H1 (cell line): ENCODE measurements around the gene MBNL1. TPM values are rescaled to one million over a fixed set of nuclear protein-coding genes. Genes with fewer than 3 reads are reported as not detected.

Experiments used
- CTCF ChIA-PET: fragments of 300-600 bp; sonication (Branson Sonifier 250); formaldehyde crosslinking; loops from one replicate; lab custom pipeline; 2021; ENCODE audit not compliant: partially characterized antibody; lab: Charles Lee
- POLR2A ChIA-PET: fragments of 300-600 bp; sonication (Branson Sonifier 250); formaldehyde crosslinking; loops from one replicate; lab custom pipeline; 2021; ENCODE audit warnings: inconsistent platforms; ENCODE audit not compliant: partially characterized antibody; lab: Charles Lee
- DNase-seq, 2 experiments: peaks; one replicate each; pipeline versions ENCODE4 v3.0.0 to v3.0.0-alpha.2; 2010 to 2022; ENCODE audit warnings: low spot score in 2 of 2, low read depth in 1 of 2, mixed read lengths in 1 of 2
- FAIRE-seq: peaks from 2 replicates; lab custom pipeline; 2011; peaks lifted over from hg19 to GRCh38; lab: Jason Lieb, UNC
- H2AFZ ChIP-seq: 2 replicates; pipeline ENCODE4 v1.8.1; 2012; ENCODE audit warnings: low read length, inconsistent platforms
- H2AK5ac ChIP-seq: 2 replicates; pipeline ENCODE4 v1.6.1; 2013; ENCODE audit warnings: low read depth, low read length
- H2BK120ac ChIP-seq: replicated peaks from 2 replicates; pipeline ENCODE3; 2013; ENCODE audit warnings: low read depth, low read length, inconsistent platforms
- H2BK12ac ChIP-seq: 2 replicates; pipeline ENCODE4 v1.6.1; 2013; ENCODE audit warnings: low read depth, low read length
- H2BK15ac ChIP-seq: 2 replicates; pipeline ENCODE4 v1.6.1; 2013; ENCODE audit warnings: low read length
- H2BK20ac ChIP-seq: 2 replicates; pipeline ENCODE4 v1.6.1; 2013; ENCODE audit warnings: low read length
- H2BK5ac ChIP-seq: 2 replicates; pipeline ENCODE4 v1.6.1; 2013; ENCODE audit warnings: low read depth, low read length
- H3K14ac ChIP-seq: 2 replicates; pipeline ENCODE4 v1.6.1; 2013; ENCODE audit warnings: inconsistent platforms; ENCODE audit not compliant: insufficient read length
- H3K18ac ChIP-seq: 2 replicates; pipeline ENCODE4 v1.6.1; 2013; ENCODE audit warnings: low read length; ENCODE audit errors: extremely low read depth
- H3K23ac ChIP-seq: 2 replicates; pipeline ENCODE4 v1.6.1; 2013; ENCODE audit warnings: inconsistent platforms; ENCODE audit not compliant: insufficient read length
- H3K23me2 ChIP-seq: 2 replicates; pipeline ENCODE4 v1.6.1; 2013; ENCODE audit warnings: low read depth, low read length
- H3K27ac ChIP-seq: 2 replicates; pipeline ENCODE4 v1.6.1; 2011; ENCODE audit warnings: low read depth, low read length, inconsistent platforms
- H3K27me3 ChIP-seq, 4 experiments: replicated peaks in 1 of 4; 1 replicate in 1 of 4; 2 replicates in 3 of 4; pipeline versions ENCODE4 v1.6.1 to v1.8.1; 2011 to 2013; ENCODE audit warnings: low read length in 3 of 4, mild to moderate bottlenecking in 3 of 4, inconsistent platforms in 2 of 4, mixed read lengths in 2 of 4, moderate library complexity in 1 of 4; ENCODE audit not compliant: control insufficient read depth in 3 of 4, insufficient read depth in 3 of 4; ENCODE audit errors: extremely low read depth in 1 of 4
- H3K36me3 ChIP-seq, 4 experiments: 2 replicates each; pipeline versions ENCODE4 v1.6.1 to v1.8.1; 2011 to 2013; ENCODE audit warnings: mild to moderate bottlenecking in 4 of 4, low read length in 3 of 4, moderate library complexity in 2 of 4, control low read depth in 1 of 4, inconsistent platforms in 1 of 4; ENCODE audit not compliant: insufficient read depth in 4 of 4, control insufficient read depth in 2 of 4
- H3K4ac ChIP-seq: replicated peaks from 2 replicates; pipeline ENCODE3; 2013; ENCODE audit warnings: low read length, low read depth, mixed read lengths, inconsistent platforms; ENCODE audit not compliant: insufficient read length
- H3K4me1 ChIP-seq, 4 experiments: replicated peaks in 1 of 4; 1 replicate in 1 of 4; 2 replicates in 3 of 4; pipeline versions ENCODE4 v1.6.1 to v1.8.1; 2011 to 2013; ENCODE audit warnings: low read length in 3 of 4, inconsistent platforms in 2 of 4, mixed read lengths in 1 of 4; ENCODE audit not compliant: insufficient read depth in 4 of 4, control insufficient read depth in 3 of 4
- H3K4me2 ChIP-seq, 2 experiments: 2 replicates each; pipeline versions ENCODE4 v1.6.1 to v1.8.1; 2011 to 2013; ENCODE audit warnings: low read depth in 2 of 2, low read length in 2 of 2, control low read depth in 1 of 2, inconsistent platforms in 1 of 2, mild to moderate bottlenecking in 1 of 2; ENCODE audit not compliant: insufficient read depth in 1 of 2
- H3K4me3 ChIP-seq, 4 experiments: fragments of 200-600, 300-600 bp in 1 of 4; sonication (generic), shearing (Covaris generic), sonication (Bioruptor Twin) in 1 of 4; 2 replicates each; pipeline versions ENCODE4 v1.5.1 to v1.8.1; 2011 to 2016; ENCODE audit warnings: low read length in 4 of 4, low read depth in 3 of 4, control low read depth in 2 of 4, inconsistent platforms in 2 of 4, mild to moderate bottlenecking in 2 of 4, mixed read lengths in 1 of 4, moderate library complexity in 1 of 4; ENCODE audit not compliant: insufficient read depth in 2 of 4; ENCODE audit errors: extremely low read depth in 1 of 4
- H3K56ac ChIP-seq: replicated peaks from 2 replicates; pipeline ENCODE3; 2013; ENCODE audit warnings: low read depth, mild to moderate bottlenecking, mixed read lengths, low read length, inconsistent platforms; ENCODE audit not compliant: insufficient read length
- H3K79me1 ChIP-seq: 2 replicates; pipeline ENCODE4 v1.6.1; 2013; ENCODE audit warnings: low read depth, low read length, control low read depth
- H3K79me2 ChIP-seq, 2 experiments: 2 replicates each; pipeline versions ENCODE4 v1.6.1 to v1.8.1; 2012 to 2013; ENCODE audit warnings: low read length in 2 of 2, mild to moderate bottlenecking in 2 of 2, inconsistent platforms in 1 of 2; ENCODE audit not compliant: insufficient read depth in 2 of 2, control insufficient read depth in 1 of 2
- H3K9ac ChIP-seq, 4 experiments: replicated peaks in 1 of 4; 1 replicate in 1 of 4; 2 replicates in 3 of 4; pipeline versions ENCODE4 v1.6.1 to v1.8.1; 2011 to 2013; ENCODE audit warnings: low read depth in 3 of 4, low read length in 3 of 4, control low read depth in 2 of 4, mild to moderate bottlenecking in 2 of 4, moderate library complexity in 2 of 4, inconsistent platforms in 1 of 4; ENCODE audit errors: extremely low read depth in 1 of 4
- H3K9me3 ChIP-seq, 2 experiments: 2 replicates each; pipeline versions ENCODE4 v1.6.1 to v1.8.1; 2012 to 2013; ENCODE audit warnings: mild to moderate bottlenecking in 2 of 2, moderate library complexity in 2 of 2, control low read depth in 1 of 2, inconsistent platforms in 1 of 2, low read depth in 1 of 2, low read length in 1 of 2, mixed read lengths in 1 of 2; ENCODE audit not compliant: insufficient read depth in 2 of 2
- H4K20me1 ChIP-seq, 2 experiments: replicated peaks in 1 of 2; 2 replicates each; pipeline versions ENCODE3 to v1.8.1; 2011 to 2013; ENCODE audit warnings: inconsistent platforms in 2 of 2, low read length in 2 of 2, mild to moderate bottlenecking in 1 of 2; ENCODE audit not compliant: insufficient read depth in 2 of 2, control insufficient read depth in 1 of 2
- H4K5ac ChIP-seq: 2 replicates; pipeline ENCODE4 v1.6.1; 2013; ENCODE audit warnings: low read length, low read depth, mixed read lengths, inconsistent platforms; ENCODE audit not compliant: insufficient read length
- H4K8ac ChIP-seq: 2 replicates; pipeline ENCODE4 v1.8.0; 2013; ENCODE audit warnings: mild to moderate bottlenecking, moderate library complexity, low read length, inconsistent platforms; ENCODE audit not compliant: insufficient read depth; ENCODE audit errors: extremely low read depth
- H4K91ac ChIP-seq: replicated peaks from 2 replicates; pipeline ENCODE3; 2013; ENCODE audit warnings: low read length, mixed read lengths, inconsistent platforms; ENCODE audit not compliant: insufficient read length
- BCL11A ChIP-seq, 2 experiments: IDR thresholded peaks; one replicate each; pipeline ENCODE4 v1.6.1; 2011; ENCODE audit warnings: low read depth in 2 of 2, low read length in 2 of 2, mild to moderate bottlenecking in 2 of 2
- CBX8 ChIP-seq: fragments of 300-800, 300-1000 bp; sonication (generic); IDR thresholded peaks from 2 replicates; pipeline ENCODE4 v1.7.1; 2016; ENCODE audit warnings: low read depth, low read length, borderline replicate concordance
- CREB1 ChIP-seq: IDR thresholded peaks from 2 replicates; pipeline ENCODE4 v1.6.1; 2012; ENCODE audit warnings: inconsistent platforms
- HDAC6 ChIP-seq: IDR thresholded peaks from one replicate; pipeline ENCODE4 v1.7.1; 2012; ENCODE audit warnings: low read depth, mild to moderate bottlenecking, inconsistent platforms, low read length, moderate library complexity
- WGBS, 2 experiments: shearing (Covaris generic) in 1 of 2; methylation state at CpG; one replicate each; pipeline versions ENCODE4 v1.1.6 to v1.1.7; 2013 to 2015; ENCODE audit warnings: low lambda C conversion rate in 2 of 2, mixed read lengths in 2 of 2, inconsistent platforms in 1 of 2, low coverage in 1 of 2, missing lambda C conversion rate in 1 of 2; ENCODE audit not compliant: insufficient replicate concordance in 2 of 2, insufficient coverage in 1 of 2, insufficient read length in 1 of 2; ENCODE audit errors: extremely low coverage in 1 of 2, missing lambda C conversion rate in 1 of 2; 5-methylcytosine and 5-hydroxymethylcytosine counted together
- polyA plus RNA-seq, 7 experiments: library from polyadenylated mRNA; depleted of rRNA in 3 of 7; stranded (reverse) in 5 of 7; unstranded in 2 of 7; fragments of >200 nt in 5 of 7; fragments of 200-250 nt in 2 of 7; gene quantifications; 1 replicate in 5 of 7; 2 replicates in 1 of 7; 4 replicates in 1 of 7; pipeline versions ENCODE4 v1.2.1 to v1.2.3, GENCODE V29; 2011 to 2013; ENCODE audit warnings: missing spikeins in 2 of 7, mixed read lengths in 2 of 7
- total RNA-seq: library from RNA; stranded (reverse); fragmentation: NEBNext Ultra II Directional; extraction: Animal tissue kit (Norgen Biotek cat#: 25700); gene quantifications from 2 replicates; pipeline ENCODE4 v1.2.1, GENCODE V29; 2021

MBNL1 gene
- total and polyA plus RNA-seq, 2 of the 8 experiments (the other 6 are each of a cell fraction or from before 2014, with no cell fraction given): 5.0 to 16.4 TPM

- Histone ChIP-seq H3K14ac (no peak overlapping the region), H3K23me2 (no peaks in the 10 kb centered on the region), H4K20me1 (no peaks in the 10 kb centered on the region), H3K23ac (no peak overlapping the region), H3K9me3 (no peaks in the 10 kb centered on the region), H3K79me2 (no peaks in the 10 kb centered on the region), H4K91ac (no peak overlapping the region), H3K18ac (no peak overlapping the region), H3K4me1 (0 out of 7 replicates have a peak, but pooled peaks cover 0 to 2% (median 0%) of the 10 kb centered on the region in 4 experiments), H3K36me3 (peaks cover 0 to 9% (median 4%) of the 10 kb centered on the region in 4 experiments; a peak in 3 of 8 replicates), H4K8ac (no peak overlapping the region), H3K27ac (no peak overlapping the region), H2AK5ac (no peak overlapping the region), H2BK15ac (no peak overlapping the region), H3K79me1 (no peaks in the 10 kb centered on the region), H3K4me2 (no peak overlapping the region), H3K56ac (no peak overlapping the region), H3K4ac (no peak overlapping the region), H3K9ac (no peak overlapping the region), H2BK20ac (no peak overlapping the region), H3K4me3 (no peak overlapping the region), H3K27me3 (no peaks in the 10 kb centered on the region), H2BK12ac (no peak overlapping the region), H2BK5ac (no peak overlapping the region), H2AFZ (no peak overlapping the region), H2BK120ac (no peak overlapping the region), H4K5ac (no peak overlapping the region)
- FAIRE-seq (no peak), DNase-seq (no peak)
- ChIA-PET POLR2A (no interaction called here), CTCF (interaction anchor here (0.7 to 2.1 kb wide), 3 partner anchors 11 to 388 kb away, joined by 3 to 5 read pairs (median 3); no protein-coding TSS in a partner anchor)
- 92% methylated on average over 2 of the region's 2 CpGs; no CpG with 5 or more reads in 1 of the 2 experiments for WGBS, 2 experiments
- TF ChIP-seq CBX8: no peak
- TF ChIP-seq BCL11A (IDR thresholded peaks at IDR 0.05; ENCODE audit: low read depth in 2 of 2, low read length in 2 of 2): no peak
- TF ChIP-seq HDAC6: no peak
- TF ChIP-seq CREB1: no peak
Measured at GRCh38 chr3:152459572-152459971, 190.8 kb downstream of the MBNL1 start.
